GM19099 (cell line): ENCODE measurements around the gene POLE.

Experiments
- POLR2A ChIP-seq: IDR thresholded peaks from 3 replicates; pipeline ENCODE4 v1.6.1; 2011; ENCODE audit warnings: low read depth; ENCODE audit not compliant: insufficient read length; ENCODE audit errors: extremely low read depth

Gene POLE

GRCh38 chr12:132634411-132634990, 52.6 kb downstream of the POLE start:
- no peak for TF ChIP-seq POLR2A

GRCh38 chr12:132633901-132634300, 53.2 kb downstream of the POLE start:
- TF ChIP-seq POLR2A: no peak

- TF ChIP-seq POLR2A: no peak
Measured at GRCh38 chr12:132633398-132633797, 53.7 kb downstream of the POLE start.

GRCh38 chr12:132632521-132633228, 54.5 kb downstream of the POLE start:
- TF ChIP-seq POLR2A: no peak

- TF ChIP-seq POLR2A: no peak
Measured at GRCh38 chr12:132631666-132632065, 55.5 kb downstream of the POLE start.

GRCh38 chr12:132630672-132631071, 56.5 kb downstream of the POLE start:
- no peak for TF ChIP-seq POLR2A

DNA sequence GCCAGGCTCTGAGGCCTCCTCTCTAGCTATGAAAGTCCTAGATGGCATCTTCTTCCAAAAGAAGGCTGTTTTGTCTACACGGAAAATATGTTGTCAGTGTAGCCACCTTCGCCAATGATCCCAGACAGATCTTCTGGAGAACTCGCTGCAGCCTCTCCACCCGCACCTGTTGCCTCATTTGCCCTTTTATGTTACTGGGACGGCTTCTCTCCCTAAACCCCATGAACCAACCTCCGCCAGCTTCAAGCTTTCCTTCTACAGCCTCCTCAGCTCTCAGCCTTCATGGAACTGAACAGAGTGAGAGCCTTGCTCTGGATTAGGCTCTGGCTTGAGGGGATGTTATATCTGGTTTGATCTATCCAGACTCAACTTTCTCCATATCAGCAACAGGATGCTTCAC, 57.8 kb downstream of the POLE start:
- no peak for TF ChIP-seq POLR2A

GRCh38 chr12:132625731-132626430, 61.3 kb downstream of the POLE start:
- no peak for TF ChIP-seq POLR2A

GRCh38 chr12:132624910-132625630, 62.1 kb downstream of the POLE start:
- no peak for TF ChIP-seq POLR2A

- TF ChIP-seq POLR2A: no peak
Measured at GRCh38 chr12:132624186-132624855, 62.8 kb downstream of the POLE start.

- no peak for TF ChIP-seq POLR2A
Measured at GRCh38 chr12:132623072-132623869, 63.9 kb downstream of the POLE start.

DNA sequence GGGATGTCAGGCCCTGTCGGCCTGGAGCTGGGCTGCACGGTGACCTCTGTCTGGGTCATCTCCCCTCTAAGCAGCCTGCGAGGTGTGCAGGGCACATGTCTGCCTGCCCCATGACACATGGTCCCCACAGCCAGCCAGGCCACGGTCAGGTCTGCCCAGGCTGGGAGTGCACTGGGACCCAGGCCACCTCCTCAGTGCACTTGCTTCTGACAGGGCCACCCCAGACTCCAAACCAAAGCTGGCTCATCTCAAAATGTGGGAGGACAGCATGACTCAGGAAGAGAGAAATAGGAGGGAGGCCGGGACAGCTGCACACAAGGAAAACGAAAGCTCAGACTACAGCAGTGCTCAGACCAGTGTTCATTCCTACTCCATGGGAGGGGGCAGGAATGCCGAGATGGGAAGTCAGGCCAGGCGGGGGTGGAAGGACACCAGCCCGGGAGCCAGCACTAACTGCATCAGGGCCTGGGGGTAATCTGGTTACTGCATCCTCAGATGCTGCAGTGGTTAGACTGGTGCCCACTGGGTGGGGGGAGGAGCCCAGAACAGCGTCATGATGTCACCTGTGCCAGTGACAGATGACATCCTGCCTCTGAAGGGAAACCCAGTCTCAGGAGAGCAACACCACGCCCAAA, 64.6 kb downstream of the POLE start:
- no peak for TF ChIP-seq POLR2A

DNA sequence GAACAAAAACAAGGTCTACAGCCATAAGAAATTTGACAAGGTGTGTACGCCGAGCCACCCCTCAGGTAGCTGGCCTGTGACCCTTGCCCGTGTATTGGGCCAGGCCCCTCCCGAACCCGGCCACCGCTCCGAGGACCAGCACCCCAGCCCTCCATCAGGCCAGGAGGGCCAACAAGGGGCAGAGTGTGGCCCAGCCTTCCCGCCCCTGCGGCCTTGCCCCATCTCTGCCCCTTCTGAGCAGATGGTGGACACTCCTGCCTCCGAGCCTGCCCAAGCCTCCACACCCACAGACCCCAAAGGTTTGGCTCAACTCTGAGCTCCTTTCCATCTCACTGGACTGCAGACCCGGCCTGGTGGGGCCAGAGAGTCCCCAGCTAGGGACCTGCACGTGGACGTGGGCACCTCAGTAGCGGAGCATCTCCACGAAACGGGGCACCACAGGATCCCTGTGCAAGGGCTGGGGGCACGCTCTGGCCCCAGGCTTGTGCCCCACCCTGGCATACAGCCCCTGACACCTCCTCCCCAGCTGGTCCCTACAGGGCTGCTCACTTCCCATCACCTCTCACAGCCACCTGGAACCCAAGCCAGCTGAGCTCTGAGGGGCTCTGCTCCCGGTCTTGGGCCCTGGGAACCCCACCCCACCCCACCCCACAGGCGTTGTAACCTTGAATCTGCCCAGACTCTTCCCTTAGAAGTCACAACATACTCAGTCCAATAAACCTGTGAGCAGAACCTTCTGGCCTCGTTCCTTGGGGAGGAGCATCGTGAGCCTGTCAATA, 65.3 kb downstream of the POLE start:
- no peak for TF ChIP-seq POLR2A

DNA sequence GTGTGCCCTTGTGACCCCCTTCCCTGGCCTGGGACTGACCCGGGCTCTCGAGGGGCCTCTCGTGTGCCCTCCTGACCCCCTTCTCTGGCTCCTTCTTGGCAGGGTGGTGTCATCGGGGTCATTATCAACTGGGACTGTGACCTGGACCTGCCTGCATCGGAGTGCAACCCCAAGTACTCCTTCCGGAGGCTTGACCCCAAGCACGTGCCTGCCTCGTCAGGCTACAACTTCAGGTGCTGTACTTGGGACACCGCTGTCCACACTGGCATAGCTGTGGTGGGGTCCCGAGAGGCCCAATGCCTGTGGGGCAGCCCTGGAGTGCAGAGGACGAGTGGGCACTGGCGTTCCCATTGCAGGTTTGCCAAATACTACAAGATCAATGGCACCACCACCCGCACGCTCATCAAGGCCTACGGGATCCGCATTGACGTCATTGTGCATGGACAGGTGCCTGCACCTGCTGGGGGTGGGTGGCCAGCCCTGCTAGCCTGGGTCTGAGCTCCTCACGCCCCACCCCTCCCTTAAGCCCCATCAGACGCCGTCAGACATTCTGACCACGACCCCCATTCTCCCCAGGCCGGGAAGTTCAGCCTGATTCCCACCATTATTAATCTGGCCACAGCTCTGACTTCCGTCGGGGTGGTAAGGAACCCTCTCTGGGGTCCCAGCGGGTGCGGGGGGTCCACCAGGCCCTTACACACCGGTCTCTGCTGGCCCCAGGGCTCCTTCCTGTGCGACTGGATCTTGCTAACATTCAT, 66.1 kb downstream of the POLE start:
- no peak for TF ChIP-seq POLR2A
